Activated naive CD4-positive, alpha-beta T cell treated with anti-CD3 and anti-CD28 coated beads, Interleukin-2, amount 50 U/mL, for 72 hours (primary cell): ENCODE data around the gene CCNL2. TPM values are rescaled to one million over a fixed set of nuclear protein-coding genes. Genes with fewer than 3 reads are reported as not detected.

Experiments used
- ATAC-seq, 2 donors: fragments of 150-1000 bp; cut with Tn5 transposase; 2 replicates each; pipeline ENCODE4 v1.10.0; 2021; ENCODE audit warnings: mild to moderate bottlenecking in 2 of 2, moderate library complexity in 2 of 2
- DNase-seq, 2 donors: peaks; one replicate each; pipeline ENCODE4 v3.0.0; 2021 to 2022; ENCODE audit warnings: low spot score in 2 of 2
- H3K27ac Mint-ChIP-seq, 2 donors: one replicate each; pipeline ENCODE4 v1.8.0; 2022; ENCODE audit warnings: mild to moderate bottlenecking in 2 of 2, mixed read lengths in 2 of 2
- H3K36me3 Mint-ChIP-seq, 2 donors: one replicate each; pipeline ENCODE4 v1.8.0; 2022; ENCODE audit warnings: mixed read lengths in 2 of 2
- H3K9me3 Mint-ChIP-seq, 2 donors: one replicate each; pipeline ENCODE4 v1.8.0; 2022; ENCODE audit warnings: mixed read lengths in 2 of 2
- total RNA-seq, 2 donors: library from RNA; stranded (reverse); gene quantifications; one replicate each; pipeline ENCODE4 v1.2.3, GENCODE V29; 2022

CCNL2 gene
- total RNA-seq, 2 donors from 2014 or later, result 108 to 174 TPM

DNA sequence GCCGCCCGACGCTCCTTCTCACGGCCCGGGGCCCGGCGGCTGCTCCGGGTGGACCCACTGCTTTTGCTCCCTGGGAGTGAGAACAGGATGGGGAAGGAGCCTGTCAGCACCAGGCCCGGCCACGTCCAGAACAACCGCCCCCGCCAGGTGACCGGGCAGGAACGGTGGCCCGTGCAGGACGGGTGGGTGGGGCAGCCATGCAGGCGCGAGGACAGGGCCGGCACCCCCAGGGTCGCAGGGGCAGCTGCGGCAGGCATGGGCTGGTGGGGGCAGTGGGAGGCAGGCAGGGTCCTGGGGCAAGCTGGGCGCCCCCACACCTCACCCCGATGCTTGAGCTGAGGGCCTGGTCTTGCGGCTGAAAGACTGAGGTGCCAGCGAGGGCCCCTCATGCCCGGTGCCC, 62.7 kb downstream of the CCNL2 start:
- Mint-ChIP-seq H3K36me3 (peaks cover 8 to 11% of the 10 kb centered on the region in 2 donors), H3K27ac (no peak overlapping the region), H3K9me3 (no peaks in the 10 kb centered on the region)
- no peak for DNase-seq
- no peak for ATAC-seq

GRCh38 chr1:1335792-1336248, 63.3 kb downstream of the CCNL2 start:
- Mint-ChIP-seq H3K9me3 (no peaks in the 10 kb centered on the region), H3K27ac (no peak overlapping the region), H3K36me3 (peaks cover 2 to 5% of the 10 kb centered on the region in 2 donors)
- ATAC-seq, result no peak
- no peak for DNase-seq

Other genes with a start within 250 kb of the CCNL2 start
- not detected for gene TTLL10, start 225.5 kb downstream of the CCNL2 start, total RNA-seq
- 100 to 1,000 TPM in 1 of 2 donors, 10 to 100 TPM in 1; 43.6 to 250 TPM for gene TNFRSF18, start 192.7 kb downstream of the CCNL2 start, total RNA-seq
- gene TNFRSF4, start 185.2 kb downstream of the CCNL2 start, total RNA-seq, result 100 to 1,000 TPM; 166 to 176 TPM
- 100 to 1,000 TPM in 1 of 2 donors, 10 to 100 TPM in 1; 68.4 to 144 TPM for gene SDF4, start 167.3 kb downstream of the CCNL2 start, total RNA-seq
- gene B3GALT6, start 167.1 kb downstream of the CCNL2 start, total RNA-seq, result 10 to 100 TPM in 1 of 2 donors, 1 to 10 TPM in 1; 9.0 to 12.5 TPM
- 10 to 100 TPM in 1 of 2 donors, 1 to 10 TPM in 1; 4.0 to 17.7 TPM for gene C1QTNF12, start 152.6 kb downstream of the CCNL2 start, total RNA-seq
- gene UBE2J2, start 125.5 kb downstream of the CCNL2 start, total RNA-seq, result 10 to 100 TPM; 59.4 to 80.5 TPM
- gene SCNN1D, start 118.9 kb downstream of the CCNL2 start, total RNA-seq, result 10 to 100 TPM in 1 of 2 donors, 1 to 10 TPM in 1; 3.2 to 11.7 TPM
- 10 to 100 TPM; 38.3 to 52.4 TPM for gene ACAP3, start 91.4 kb downstream of the CCNL2 start, total RNA-seq
- gene PUSL1, start 90.7 kb downstream of the CCNL2 start, total RNA-seq, result 10 to 100 TPM; 15.1 to 39.5 TPM
- gene INTS11, start 74.7 kb downstream of the CCNL2 start, total RNA-seq, result 100 to 1,000 TPM; 119 to 142 TPM
- 10 to 100 TPM in 1 of 2 donors, 1 to 10 TPM in 1; 9.8 to 12.2 TPM for gene CPTP, start 74.5 kb downstream of the CCNL2 start, total RNA-seq
- gene TAS1R3, start 68.1 kb downstream of the CCNL2 start, total RNA-seq, result under 1 TPM; 0.32 to 0.43 TPM
- 10 to 100 TPM; 41.9 to 44.8 TPM for gene DVL1, start 49.9 kb downstream of the CCNL2 start, total RNA-seq
- gene MXRA8, start 40.8 kb downstream of the CCNL2 start, total RNA-seq, result under 1 TPM in 1 of 2 donors, not detected in 1; 0.66 TPM
- 100 to 1,000 TPM; 115 to 122 TPM for gene AURKAIP1, start 24.1 kb downstream of the CCNL2 start, total RNA-seq
- gene MRPL20, start 8.0 kb upstream of the CCNL2 start, total RNA-seq, result 100 to 1,000 TPM in 1 of 2 donors, 10 to 100 TPM in 1; 82.9 to 115 TPM
- under 1 TPM in 1 of 2 donors, not detected in 1; 0.29 TPM for gene ANKRD65, start 21.9 kb upstream of the CCNL2 start, total RNA-seq
- gene VWA1, start 36.4 kb upstream of the CCNL2 start, total RNA-seq, result 1 to 10 TPM in 1 of 2 donors, under 1 TPM in 1; 0.59 to 6.9 TPM
- gene ATAD3C, start 50.4 kb upstream of the CCNL2 start, total RNA-seq, result 1 to 10 TPM; 1.1 to 1.9 TPM
- gene ATAD3B, start 72.4 kb upstream of the CCNL2 start, total RNA-seq, result 10 to 100 TPM; 30.1 to 33.1 TPM
- gene ATAD3A, start 112.8 kb upstream of the CCNL2 start, total RNA-seq, result 10 to 100 TPM; 35.7 to 39.7 TPM
- gene TMEM240, start 141.3 kb upstream of the CCNL2 start, total RNA-seq, result under 1 TPM; 0.41 to 0.58 TPM
- 100 to 1,000 TPM in 1 of 2 donors, 10 to 100 TPM in 1; 82.9 to 121 TPM for gene SSU72, start 175.5 kb upstream of the CCNL2 start, total RNA-seq
- 1 to 10 TPM in 1 of 2 donors, under 1 TPM in 1; 0.18 to 2.9 TPM for gene FNDC10, start 200.8 kb upstream of the CCNL2 start, total RNA-seq
- gene MIB2, start 216.2 kb upstream of the CCNL2 start, total RNA-seq, result 10 to 100 TPM; 36.7 to 49.8 TPM
- 1 to 10 TPM; 1.6 to 2.7 TPM for gene MMP23B, start 232.8 kb upstream of the CCNL2 start, total RNA-seq